GM21367 (cell line): ENCODE results near the gene JAK1.
"Not testable (repeated sequence)": the region's sequence is repeated elsewhere in the genome, so short reads cannot be mapped to it uniquely, and the experiment has no call there.

Experiments
- ATAC-seq: cut with Tn5 transposase; IDR thresholded peaks from one replicate; pipeline ENCODE4 v1.9.1; 2021; ENCODE audit not compliant: unreplicated experiment

JAK1 gene

DNA sequence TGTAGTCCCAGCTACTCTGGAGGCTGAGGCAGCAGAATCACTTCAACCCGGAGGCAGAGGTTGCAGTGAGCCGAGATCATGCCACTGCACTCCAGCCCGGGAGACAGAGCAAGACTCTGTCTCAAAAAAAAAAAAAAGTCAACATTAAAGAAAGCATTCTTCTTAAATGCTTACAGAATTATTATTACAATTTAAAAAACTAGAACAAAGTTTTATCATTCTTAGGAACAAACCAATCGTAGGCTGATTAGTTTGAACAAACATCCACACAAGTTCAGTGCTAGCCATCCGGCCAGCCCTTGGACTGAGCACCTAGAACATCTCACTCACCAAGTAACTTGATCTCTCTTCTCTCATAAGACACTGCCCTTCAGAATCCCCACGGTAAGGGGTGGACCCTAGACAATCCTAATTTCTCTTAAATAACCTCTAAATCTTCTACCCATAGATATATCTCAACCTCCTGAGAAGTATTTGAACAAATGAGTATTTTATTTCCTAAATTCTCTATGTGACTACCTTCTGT lies 16.0 kb downstream of the JAK1 start:
- no peak for ATAC-seq

DNA sequence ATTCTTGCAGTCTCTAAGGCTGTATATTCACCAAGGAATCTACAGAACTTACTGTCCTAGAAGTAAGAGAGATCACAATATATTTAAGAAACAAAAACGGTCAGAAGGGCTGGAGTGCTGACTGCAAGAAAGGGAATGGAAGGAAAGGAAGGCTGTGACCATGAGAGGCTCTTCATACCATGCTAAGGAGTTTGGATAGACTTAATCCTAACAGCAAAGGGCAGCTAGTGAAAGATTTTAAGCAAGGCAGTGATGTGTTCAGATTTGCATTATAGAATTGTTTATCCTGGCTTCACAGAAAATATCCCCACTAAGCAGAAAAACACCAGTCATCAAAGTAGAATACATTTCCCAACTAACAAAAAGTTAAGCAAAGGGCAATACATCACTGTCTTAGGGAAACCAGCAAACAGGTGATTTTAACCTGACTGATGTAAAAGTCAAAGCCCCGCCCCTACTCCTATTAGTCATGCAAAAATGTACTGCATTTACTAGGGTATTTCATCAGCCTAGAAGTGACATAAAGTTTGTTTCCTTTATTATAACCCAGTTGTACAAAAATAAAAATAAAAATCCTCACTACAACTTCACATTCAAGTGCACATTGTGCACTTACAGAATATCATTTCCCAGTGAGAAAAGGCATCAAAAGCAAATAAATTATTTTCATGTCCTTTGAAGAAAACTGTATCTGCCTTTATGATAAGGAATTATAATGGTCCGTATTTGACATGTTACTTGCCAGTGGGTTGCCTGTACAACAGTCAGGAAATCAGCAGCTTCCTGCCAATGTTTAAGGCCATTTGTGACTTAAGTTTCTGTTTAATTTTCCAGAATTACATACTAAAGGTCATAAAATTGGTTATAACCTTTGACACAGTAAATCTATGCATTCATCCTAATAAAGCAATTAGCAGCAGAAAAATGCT lies 17.2 kb downstream of the JAK1 start:
- ATAC-seq, result no peak

DNA sequence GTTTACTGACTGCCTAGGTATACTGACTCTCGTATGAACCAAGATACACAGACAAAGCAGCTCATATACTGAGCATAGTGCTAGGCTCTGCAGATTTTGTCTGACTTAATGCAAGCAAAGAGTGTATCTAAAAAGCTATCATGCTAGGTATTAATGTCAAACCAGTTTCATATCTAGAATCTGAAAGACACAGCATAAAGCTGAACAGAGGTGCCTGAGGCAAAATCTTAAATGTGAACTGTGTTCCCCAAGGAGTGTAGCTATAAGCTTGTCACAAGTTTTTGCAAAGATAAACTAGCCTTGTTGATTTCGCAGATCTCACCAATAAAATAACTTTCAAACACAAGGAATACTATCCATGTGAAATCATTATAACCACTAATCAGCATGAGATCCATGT lies 18.1 kb downstream of the JAK1 start:
- no peak for ATAC-seq

DNA sequence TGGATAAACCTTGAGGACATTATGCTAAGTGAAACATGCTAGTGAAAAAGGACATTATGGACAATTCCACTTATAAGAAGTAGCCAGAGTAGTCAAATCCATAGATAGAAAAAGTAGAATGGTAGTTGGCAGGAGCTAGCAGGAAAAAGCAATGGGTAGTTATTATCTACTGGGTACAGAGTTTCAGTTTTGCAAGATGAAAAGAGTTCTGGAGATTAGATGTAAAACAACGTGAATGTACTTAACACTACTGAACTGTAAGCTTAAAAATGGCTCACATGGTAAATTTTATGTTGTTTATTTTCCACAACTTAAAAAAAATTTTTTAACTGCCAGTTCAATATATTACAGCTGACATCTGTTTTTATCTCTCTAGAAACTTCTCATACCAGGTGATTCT lies 19.4 kb downstream of the JAK1 start:
- ATAC-seq, result no peak

DNA sequence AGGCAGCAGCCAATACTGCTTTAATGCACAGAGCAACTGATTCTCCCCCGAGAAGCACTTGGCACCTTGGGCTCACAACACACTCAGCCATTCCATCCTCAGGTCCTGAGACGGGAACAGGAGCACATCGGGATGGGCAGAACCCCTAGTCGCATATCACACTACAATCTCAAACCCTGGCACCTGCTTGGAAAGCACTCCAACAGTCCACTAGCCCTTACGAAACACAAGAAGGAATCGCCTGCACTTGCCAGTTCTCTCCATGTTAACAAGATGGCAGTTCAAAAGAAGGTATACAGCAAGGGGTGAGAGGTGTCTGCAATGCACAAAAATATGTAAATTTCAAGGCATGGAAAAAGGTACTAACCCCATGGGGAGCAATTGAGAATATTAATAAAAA lies 21.4 kb downstream of the JAK1 start:
- no peak for ATAC-seq

DNA sequence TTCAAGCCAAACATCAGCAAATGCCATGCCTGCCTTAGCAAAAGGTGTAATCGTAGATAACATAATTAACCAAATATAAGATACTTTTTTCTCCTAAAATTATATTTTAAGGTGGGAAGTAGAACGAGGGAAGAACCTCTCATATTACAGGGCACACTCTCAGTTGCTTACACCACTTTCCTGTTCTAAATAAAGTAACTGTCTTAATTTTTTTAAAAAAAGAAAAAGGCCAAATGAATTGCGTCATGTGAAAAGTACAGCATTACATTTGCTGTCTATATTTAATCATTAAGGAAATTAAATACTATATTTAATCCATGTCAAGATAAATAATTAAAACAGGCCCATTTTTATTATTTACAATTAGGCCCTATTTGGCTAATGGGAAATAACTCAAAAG lies 23.7 kb downstream of the JAK1 start:
- ATAC-seq, result no peak

DNA sequence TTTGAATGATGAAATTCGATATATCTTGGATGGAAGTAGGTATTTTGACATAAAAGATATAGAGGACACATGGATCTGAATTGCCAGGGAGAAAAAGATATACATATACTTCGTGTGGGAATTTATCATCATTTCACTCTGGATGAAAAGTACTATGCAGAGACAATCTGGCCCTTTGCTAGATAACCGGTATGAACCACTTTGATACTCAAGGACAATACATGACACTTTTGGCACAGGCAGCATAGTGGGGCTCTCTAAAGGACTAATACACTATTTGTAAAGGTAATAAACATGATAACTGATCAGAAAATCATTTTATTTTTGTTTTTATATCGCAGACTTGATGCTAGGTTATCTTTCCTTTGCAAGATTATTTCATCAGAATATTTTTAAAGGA lies 24.2 kb downstream of the JAK1 start:
- ATAC-seq, result no peak

DNA sequence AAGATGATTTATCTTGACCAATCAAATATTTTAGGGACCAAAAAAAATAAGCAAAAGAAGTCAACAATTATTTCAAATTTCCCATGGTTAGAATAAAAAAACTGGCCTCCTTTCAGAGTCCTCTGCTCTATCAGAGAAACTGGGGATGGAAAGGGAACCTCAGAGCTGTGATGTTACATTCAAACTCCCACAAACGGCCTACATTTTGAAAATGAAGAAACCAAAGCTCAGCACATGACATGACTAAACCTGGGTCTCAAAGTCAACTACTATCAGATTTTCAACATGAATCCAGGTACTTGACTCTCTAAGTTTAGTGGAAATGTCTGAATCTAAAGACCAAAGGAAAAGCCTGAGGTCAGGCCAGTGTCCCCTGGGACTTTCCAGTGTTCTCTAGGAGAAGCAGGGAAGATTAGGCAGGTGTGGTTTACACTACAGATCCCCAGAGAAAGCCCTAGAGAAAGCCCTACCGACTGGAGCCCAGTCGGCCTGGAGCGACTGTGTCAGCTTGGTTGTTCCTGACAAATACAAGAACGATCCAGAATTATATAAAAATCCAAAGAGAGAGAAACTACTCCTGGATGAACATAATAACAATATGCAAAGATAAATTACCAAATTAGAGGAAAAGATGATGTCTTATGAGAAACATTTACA lies 24.8 kb downstream of the JAK1 start:
- ATAC-seq, result no peak

DNA sequence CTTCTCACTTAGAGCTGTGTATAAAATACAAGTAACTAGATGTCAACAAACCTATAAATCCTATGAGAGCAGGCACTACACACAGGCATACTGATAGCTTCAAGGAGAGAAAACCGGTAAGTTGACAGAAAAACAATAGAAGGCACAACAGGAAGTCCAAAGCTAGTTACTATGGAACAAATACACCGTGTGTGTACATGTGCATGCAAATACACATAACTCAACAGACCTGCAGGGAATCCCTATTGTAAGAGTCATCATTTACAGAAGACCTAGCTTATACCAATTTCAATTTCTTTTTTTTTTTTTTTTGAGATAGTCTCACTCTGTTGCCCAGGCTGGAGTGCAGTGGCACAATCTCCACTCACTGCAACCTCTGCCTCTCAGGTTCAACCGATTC lies 26.3 kb downstream of the JAK1 start:
- no peak for ATAC-seq

DNA sequence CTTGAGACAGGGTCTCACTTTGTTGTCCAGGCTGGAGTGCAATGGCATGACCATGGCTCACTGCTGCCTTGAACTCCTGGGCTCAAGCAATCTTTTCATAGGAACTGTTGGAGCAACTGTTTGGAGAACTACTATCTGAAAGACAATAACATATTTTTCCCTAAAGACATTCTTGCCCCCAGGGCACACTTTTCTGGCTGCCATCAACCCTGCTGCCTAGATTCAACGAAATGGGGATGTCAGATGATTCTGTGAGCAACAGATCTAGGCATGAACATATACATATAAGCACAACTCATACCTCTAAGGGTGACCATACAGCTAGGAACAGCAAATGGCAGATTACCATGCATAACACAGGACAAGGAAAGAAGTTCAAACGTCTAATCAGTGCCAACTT lies 27.4 kb downstream of the JAK1 start:
- ATAC-seq, result no peak

DNA sequence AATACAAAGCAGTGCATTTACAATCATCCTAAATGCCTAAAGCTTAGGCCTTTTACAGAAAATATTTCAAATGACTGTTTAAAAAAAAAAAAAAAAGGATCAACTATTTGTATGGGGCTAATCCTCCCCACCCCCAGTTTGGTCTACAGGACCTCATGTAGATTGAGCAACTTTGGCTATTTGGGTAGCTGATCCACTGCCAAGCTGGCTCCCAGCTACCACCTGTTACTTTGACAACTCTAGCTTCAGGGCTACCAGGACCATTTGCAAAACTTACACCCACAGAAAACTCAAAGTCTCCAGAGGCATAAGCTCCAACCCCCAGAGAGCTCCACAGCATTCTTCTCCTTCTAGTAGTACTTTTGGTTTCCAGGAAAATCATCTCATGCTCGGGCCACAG lies 29.4 kb downstream of the JAK1 start:
- ATAC-seq, result no peak

DNA sequence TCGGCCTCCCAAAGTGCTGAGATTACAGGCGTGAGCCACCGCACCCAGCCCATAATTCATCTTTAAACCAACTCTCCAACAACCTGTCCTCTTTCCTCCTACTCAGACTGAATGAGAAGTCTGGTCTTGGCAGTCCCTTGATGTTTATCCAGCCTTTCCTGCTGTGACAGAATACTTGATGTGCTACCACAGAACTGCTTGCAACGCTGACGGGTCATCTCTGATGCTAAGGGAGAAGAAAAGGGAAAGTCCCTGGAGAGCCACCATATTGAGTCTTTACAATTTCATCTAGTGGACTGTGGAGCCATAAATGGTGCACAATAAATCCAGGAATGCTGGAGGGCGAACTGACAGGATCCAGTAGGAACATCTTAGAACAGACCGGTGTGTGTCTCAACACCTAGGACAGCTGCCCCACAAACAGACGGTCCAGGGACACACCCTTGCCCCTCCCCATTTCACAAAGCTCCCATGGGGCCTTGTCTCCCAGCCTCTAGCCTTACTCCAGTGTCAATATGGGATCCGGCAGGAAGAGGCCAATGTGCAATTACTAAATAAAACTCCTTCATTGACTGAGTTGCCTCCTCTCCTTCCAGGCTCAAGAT lies 30.7 kb downstream of the JAK1 start:
- no peak for ATAC-seq

DNA sequence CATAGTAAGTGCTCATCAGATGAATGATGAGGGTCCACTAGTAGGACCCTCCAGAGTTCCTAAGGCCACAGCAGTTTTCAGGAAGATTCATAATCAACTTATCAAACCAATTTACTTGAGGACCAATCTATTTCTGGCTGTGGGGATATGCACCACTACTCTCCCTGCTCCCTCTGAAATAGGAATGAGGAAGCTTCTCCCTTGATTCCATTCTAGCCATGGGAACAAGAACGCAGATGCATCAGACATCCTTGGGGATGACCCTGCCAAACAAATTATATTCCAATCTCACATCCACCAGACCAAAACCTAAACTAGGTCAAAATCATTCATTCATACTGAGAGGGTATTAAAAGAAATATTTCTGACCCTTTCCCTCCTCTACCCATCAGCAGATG lies 31.5 kb downstream of the JAK1 start:
- ATAC-seq, result no peak

DNA sequence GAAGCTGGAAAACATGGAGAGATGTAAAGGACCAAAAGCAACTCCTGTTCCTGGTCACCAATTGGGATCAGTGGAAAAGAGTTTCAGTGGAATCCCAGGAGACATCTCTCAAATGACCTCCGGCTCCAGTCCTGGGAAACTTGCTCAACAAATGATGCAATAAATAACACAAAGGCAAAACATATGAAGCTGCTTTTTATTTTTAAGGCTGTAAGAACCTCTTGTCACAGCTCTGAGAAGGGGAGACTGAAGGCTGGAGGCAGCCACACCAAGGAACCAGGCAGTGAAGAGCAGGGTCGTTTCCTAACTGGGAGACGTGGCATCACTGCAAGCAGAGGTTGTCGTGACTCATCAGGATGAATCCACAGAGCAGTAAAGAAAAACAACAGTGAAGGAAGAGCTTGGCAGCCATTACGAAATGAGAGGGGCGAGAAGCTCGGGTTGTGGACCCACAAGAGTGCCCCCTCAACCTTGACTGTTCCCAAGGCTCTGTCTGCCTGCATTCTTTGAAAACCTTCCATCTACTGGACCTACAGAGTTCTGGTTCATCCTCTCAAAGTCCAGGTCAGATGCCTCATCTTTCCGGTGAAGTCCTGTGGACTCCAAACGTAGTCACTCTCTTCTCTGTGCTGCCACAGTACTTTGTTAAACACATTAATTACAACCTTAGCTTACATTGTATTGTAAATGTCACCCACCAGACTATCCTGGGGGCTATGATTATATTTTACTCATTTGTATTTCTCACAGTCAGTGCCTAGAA lies 32.1 kb downstream of the JAK1 start:
- no peak for ATAC-seq

DNA sequence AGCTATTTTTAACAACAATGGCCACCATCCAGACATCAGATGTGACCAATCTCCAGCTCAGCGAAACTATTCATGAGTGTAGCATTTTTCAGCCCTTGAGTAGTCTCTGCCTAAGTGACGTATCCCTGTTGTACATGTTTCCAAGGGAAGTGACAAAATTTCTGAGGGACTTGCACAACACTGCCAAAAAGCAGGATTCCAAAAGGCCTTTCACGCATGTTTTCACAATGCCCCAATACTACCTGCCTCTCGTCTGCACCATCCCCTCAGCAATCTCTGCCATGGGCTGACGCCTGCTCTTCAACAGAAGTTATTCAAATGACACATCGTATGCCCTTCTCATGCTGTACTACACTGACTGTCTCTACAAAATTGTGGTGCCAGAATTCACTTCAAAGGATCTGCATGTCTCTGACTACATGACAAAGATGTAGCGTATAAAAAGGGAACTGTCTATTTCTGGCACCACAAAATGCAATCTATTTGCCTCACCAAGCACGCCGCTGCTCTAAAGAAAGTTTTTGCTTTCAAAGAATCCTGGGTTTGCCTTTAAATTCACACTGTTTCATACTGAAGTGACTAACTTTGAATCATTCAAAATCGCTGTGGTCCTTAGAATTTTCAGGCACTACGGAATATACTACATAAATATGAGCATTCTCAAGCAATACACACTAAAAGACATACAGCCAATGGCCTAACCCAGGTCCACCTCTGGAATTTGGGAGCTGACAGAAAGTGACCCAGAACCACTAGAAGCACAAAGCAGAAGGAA lies 32.9 kb downstream of the JAK1 start:
- ATAC-seq, result no peak

DNA sequence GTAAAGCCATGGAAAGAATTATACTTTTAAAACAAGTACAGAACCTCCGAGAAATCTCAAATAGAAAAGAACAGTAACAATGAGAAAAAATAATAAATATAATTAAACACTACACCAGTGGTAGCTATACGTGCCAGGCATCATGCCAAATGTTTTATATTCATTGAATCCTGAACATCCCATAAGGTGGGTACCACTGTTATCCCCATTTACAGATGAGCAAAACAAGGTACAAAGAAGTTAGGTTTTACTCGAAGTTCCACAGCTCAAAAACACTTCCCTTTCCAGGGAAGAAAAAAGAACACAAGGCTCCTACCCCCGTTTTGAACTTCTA lies 33.4 kb downstream of the JAK1 start:
- ATAC-seq, result no peak

DNA sequence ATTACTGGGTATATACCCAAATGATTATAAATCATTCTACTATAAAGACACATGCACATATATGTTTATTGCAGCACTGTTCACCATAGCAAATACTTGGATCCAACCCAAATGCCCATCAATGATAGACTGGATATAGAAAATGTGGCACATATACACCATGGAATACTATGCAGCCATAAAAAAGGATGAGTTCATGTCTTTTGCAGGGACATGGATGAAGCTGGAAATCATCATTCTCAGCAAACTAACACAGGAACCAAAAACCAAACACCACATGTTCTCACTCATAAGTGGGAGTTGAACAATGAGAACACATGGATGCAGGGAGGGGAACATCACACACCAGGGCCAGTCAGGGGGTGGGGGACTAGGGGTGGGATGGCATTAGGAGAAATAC lies 35.7 kb downstream of the JAK1 start:
- not testable (repeated sequence) for ATAC-seq

DNA sequence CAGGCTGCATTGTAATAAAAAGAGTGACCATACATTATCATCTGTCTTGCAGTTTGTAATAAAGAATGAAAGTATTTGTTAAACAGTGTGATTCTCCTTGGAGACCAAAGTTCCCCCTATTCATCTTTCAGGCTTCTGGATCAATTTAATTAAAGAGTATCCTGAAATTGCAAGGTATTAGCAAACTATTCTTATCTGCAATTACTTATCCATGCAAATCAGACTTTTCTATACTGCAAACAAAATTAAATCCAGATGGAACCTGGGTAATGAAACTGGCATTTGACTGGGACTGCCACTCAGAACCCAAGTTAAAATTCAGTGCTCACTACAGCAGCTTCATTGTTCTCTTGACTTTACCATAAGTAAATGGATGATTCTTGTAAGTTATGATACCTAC lies 37.1 kb downstream of the JAK1 start:
- ATAC-seq, result no peak

DNA sequence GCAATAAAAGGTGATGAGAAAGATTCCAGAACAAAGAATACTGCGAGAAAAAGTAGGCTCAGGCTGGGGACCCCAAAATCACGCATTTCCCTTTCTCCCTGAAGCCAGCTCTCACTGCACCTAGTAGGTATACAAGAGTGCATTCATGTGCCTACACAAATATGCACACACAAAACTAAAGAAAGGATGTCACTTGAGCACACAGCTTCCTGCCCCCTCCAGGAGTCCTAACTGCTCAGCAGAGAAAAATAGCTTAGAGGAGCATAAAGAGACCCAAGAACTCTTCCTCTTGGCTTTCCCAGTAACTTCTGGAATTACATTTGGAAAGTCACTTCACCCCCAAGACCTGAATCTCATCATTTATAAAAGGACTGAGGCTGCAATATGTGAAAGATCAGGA lies 38.0 kb downstream of the JAK1 start:
- ATAC-seq, result no peak

DNA sequence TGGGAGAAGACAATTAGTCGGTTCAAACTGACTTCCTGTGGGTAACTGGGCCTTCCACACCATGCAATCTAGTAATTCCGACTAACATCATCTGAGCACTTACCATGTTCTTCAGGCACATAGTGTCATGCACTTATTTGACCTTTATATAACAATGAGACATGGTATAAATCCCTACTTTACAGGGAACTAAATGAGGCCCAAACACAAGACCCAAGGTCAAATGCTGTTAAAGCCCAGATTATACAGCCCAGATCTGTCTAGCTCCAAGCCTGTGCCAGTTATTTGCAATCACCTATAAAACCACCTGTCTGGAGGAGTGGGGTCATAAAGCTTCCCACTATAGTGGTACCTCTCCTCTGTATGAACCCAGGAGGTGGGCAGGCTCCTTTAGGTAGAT lies 40.8 kb downstream of the JAK1 start:
- no peak for ATAC-seq

DNA sequence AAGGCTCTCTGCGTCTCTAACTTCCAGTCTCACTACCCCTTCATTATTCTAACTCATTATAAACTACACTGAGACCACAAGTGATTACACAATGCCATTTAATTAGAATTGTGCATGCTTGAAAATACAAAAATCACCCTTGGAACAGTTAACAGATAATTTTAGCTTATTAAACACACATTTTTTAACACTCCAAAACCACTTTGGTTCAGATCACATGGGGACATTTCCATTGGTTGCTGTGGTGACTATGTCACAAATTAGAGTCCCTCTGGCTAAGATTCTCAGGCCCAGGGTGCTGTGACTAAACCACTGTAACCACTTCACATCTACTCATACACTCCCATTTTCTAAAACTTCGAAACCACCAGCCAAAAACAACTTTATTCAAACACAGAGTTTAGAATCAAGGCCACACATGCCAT lies 43.0 kb downstream of the JAK1 start:
- no peak for ATAC-seq
